Choroid plexus epithelial cell (primary cell): ENCODE results near the gene C6orf52.

ENCODE experiments used
- DNase-seq: peaks from one replicate; pipeline ENCODE4 v3.0.0-alpha.2; 2010; ENCODE audit warnings: low read depth
- H3K4me3 ChIP-seq: 2 replicates; pipeline ENCODE4 v1.5.1; 2011; ENCODE audit warnings: low read depth, mild to moderate bottlenecking, control low read depth, low read length, moderate library complexity
- CTCF ChIP-seq: conservative IDR thresholded peaks from 2 replicates; pipeline ENCODE4 v1.5.1; 2011; ENCODE audit warnings: low read depth, mild to moderate bottlenecking, control low read depth, inconsistent platforms, low read length, moderate library complexity

Gene C6orf52

DNA sequence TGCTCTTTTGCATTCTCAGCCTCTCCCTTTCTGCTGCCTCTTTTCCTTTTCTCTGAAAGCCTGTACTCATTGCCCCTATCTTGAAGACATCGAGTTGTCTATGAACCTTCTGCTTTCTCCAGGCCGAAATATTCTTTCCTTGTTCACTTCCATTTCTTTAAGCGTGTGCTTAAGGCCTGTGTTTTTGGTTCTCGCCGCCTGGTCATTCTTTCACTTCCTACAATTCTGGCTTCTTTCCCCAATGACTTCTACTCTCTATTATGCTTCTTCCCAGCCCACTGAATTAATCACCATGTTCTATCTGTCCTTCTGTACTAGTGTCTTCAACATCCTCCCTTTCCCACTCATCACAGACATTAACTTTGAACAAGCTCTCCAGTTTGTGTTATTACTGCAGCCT lies 69.6 kb downstream of the C6orf52 start:
- DNase-seq = no peak
- TF ChIP-seq CTCF = no peak
- no peak overlapping the region for H3K4me3 ChIP-seq

- no peak for TF ChIP-seq CTCF
- DNase-seq = no peak
- H3K4me3 ChIP-seq = no peak overlapping the region
These were observed 72.6 kb downstream of the C6orf52 start for GRCh38 chr6:10621847-10622246.
